NB4 (cell line): ENCODE results near the gene CDC14A.

ENCODE experiments used
- CTCF ChIP-seq: IDR thresholded peaks from one replicate; pipeline ENCODE4 v1.5.1; 2012; ENCODE audit warnings: low read depth, low read length
- MAX ChIP-seq: IDR thresholded peaks from 2 replicates; pipeline ENCODE4 v1.6.1; 2011; ENCODE audit warnings: low read depth, low read length

DNA sequence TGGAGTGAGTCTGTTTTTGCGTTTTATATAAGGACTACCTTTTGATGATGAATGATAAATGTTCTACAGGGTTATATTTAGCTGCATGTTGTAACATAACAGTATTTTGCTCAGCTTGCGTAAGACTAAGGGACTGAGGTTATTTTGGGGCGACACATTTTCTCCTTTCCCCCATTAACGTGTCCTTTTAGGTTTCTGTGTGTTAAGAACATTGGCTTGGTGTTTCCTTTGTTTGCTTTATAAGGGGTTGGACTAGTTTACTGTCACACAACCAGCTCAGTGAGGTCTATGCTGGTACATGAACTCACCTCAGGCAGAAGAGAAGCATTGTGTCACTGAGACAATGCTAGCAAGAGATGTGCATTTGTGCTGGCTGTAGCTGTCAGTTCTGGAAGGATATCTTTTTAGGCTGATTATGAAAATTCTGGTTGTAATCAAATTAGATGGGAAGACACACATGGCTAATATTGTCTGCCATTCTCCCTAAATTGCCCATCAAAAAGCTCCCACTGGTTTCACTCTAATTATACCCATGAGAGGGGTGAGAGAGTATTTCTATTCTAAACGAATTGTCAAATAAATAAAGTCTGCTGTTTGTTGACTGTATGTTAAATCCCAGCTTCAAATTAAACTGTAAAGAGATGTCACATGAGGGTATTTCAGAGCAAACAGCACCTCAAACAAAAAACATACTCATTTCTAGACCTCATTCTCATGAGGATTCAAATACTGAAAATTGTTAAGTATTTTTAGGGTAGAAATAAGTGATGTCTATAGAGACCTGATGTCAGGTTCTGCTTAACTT, 62.6 kb downstream of the CDC14A start:
- TF ChIP-seq CTCF (no peak), MAX (no peak)
